PC-3 (cell line): ENCODE measurements around the gene TMEM106B. TPM values are rescaled to one million over a fixed set of nuclear protein-coding genes. Genes with fewer than 3 reads are reported as not detected.

Experiments
- ATAC-seq: fragments of 200-7000 bp; cut with Tn5 transposase; 2 replicates; pipeline ENCODE4 v1.9.1; 2020; ENCODE audit warnings: mild to moderate bottlenecking, moderate library complexity
- BruUV-seq: library from RNA; stranded (reverse); fragments of 400-500 nt; replicated peaks from 2 replicates; lab custom pipeline; 2021; lab: Mats Ljungman, UMichigan
- CTCF ChIA-PET: fragments of 300-600 bp; sonication (Branson Sonifier 250); formaldehyde crosslinking; loops from one replicate; lab custom pipeline; 2022; ENCODE audit warnings: antibody characterized with exemption; lab: Charles Lee
- POLR2A ChIA-PET: fragments of 300-600 bp; sonication (Branson Sonifier 250); formaldehyde crosslinking; loops from one replicate; lab custom pipeline; 2022; ENCODE audit warnings: antibody characterized with exemption; ENCODE audit not compliant: unreplicated experiment; lab: Charles Lee
- DNase-seq: peaks from one replicate; pipeline ENCODE4 v3.0.0-alpha.2; 2015
- H2AFZ ChIP-seq: fragments of 300-600 bp; sonication (generic); 2 replicates; pipeline ENCODE4 v1.6.0; 2016; ENCODE audit warnings: antibody characterized with exemption, low read length
- H3F3A ChIP-seq: fragments of 300-600 bp; sonication (generic); one replicate; pipeline ENCODE4 v1.6.0; 2017; ENCODE audit warnings: antibody characterized with exemption, low read length, control low read depth, mild to moderate bottlenecking; ENCODE audit not compliant: unreplicated experiment
- H3K27ac ChIP-seq: fragments of 300-600 bp; sonication (generic); 2 replicates; pipeline ENCODE4 v1.5.1; 2016; ENCODE audit warnings: mild to moderate bottlenecking, low read length
- H3K27me3 ChIP-seq: fragments of 300-600 bp; sonication (generic); 2 replicates; pipeline ENCODE4 v1.6.1; 2016; ENCODE audit warnings: low read length, mixed read lengths
- H3K36me3 ChIP-seq: fragments of 300-600 bp; sonication (generic); 2 replicates; pipeline ENCODE4 v1.6.1; 2016; ENCODE audit warnings: low read depth, mixed run types, low read length, mixed read lengths
- H3K4me1 ChIP-seq: fragments of 300-600 bp; sonication (generic); 2 replicates; pipeline ENCODE4 v1.5.1; 2016; ENCODE audit warnings: low read length; ENCODE audit not compliant: insufficient read depth
- H3K4me2 ChIP-seq: fragments of 300-600 bp; sonication (generic); 2 replicates; pipeline ENCODE4 v1.6.0; 2016; ENCODE audit warnings: low read length
- H3K4me3 ChIP-seq: fragments of 300-600 bp; sonication (generic); 2 replicates; pipeline ENCODE4 v1.5.1; 2016; ENCODE audit warnings: mild to moderate bottlenecking, low read length, mixed read lengths
- H3K79me2 ChIP-seq: fragments of 300-600 bp; sonication (generic); 2 replicates; pipeline ENCODE4 v1.6.1; 2017; ENCODE audit warnings: low read length, mixed read lengths
- H3K9ac ChIP-seq: fragments of 300-600 bp; sonication (generic); 2 replicates; pipeline ENCODE4 v1.6.0; 2016; ENCODE audit warnings: mild to moderate bottlenecking, low read length
- H3K9me2 ChIP-seq: fragments of 300-600 bp; sonication (generic); replicated peaks from 2 replicates; pipeline ENCODE4 v1.6.1; 2016; ENCODE audit warnings: mixed run types, low read length, mixed read lengths
- H3K9me3 ChIP-seq: fragments of 300-600 bp; sonication (generic); 2 replicates; pipeline ENCODE4 v1.6.1; 2016; ENCODE audit warnings: low read length, mixed read lengths
- H4K20me1 ChIP-seq: fragments of 300-600 bp; sonication (generic); 2 replicates; pipeline ENCODE4 v1.6.1; 2016; ENCODE audit warnings: low read length, mixed read lengths
- EZH2 ChIP-seq: fragments of 300-600 bp; sonication (generic); IDR thresholded peaks from one replicate; pipeline ENCODE4 v1.6.1; 2017; ENCODE audit warnings: antibody characterized with exemption, mild to moderate bottlenecking, low read length; ENCODE audit not compliant: unreplicated experiment
- EZH2phosphoT487 ChIP-seq: fragments of 300-600 bp; sonication (generic); IDR thresholded peaks from 2 replicates; pipeline ENCODE4 v1.6.1; 2018; ENCODE audit warnings: mild to moderate bottlenecking, antibody characterized with exemption, low read length, borderline replicate concordance
- intact Hi-C: fragments of 100-400 bp; cut with micrococcal nuclease; formaldehyde crosslinking; loops from 2 replicates; pipeline ENCODE4 v1.9.0; 2023
- total RNA-seq: library from RNA; depleted of rRNA; stranded (reverse); fragments of >200 nt; gene quantifications from 2 replicates; pipeline ENCODE4 v1.2.3, GENCODE V29; 2014
- TF ChIP-seq, protein P1 (sequence below): fragments of 300-600 bp; sonication (generic); conservative IDR thresholded peaks from 2 replicates; pipeline ENCODE4 v1.5.1; 2017; ENCODE audit warnings: antibody characterized with exemption, low read depth, mild to moderate bottlenecking, low read length

Gene TMEM106B
- total RNA-seq, 1 experiment from 2014 or later: 41.6 TPM

DNA sequence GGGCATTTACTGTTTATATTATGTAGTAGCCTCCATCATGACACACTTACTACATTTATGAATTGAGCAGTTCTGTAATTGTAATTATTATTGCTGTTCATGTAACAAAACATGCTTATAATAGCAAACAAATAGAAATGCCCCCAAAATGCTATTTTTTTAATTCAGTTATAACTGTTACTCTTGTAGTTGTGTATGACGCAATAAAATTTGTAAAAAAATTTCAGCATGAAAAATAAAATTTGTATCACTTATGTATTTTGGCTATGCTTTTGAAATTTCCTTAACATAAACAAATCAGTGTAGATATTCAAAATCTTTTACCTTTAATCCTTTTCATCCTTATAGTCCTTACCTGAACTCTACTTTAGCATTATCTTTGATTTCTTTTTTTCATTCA lies 25.9 kb downstream of the TMEM106B start:
- ATAC-seq (no peak), DNase-seq (no peak)
- H3K9ac ChIP-seq: no peak overlapping the region
- intact Hi-C loops: no loop called here
- H2AFZ ChIP-seq: no peak overlapping the region
- no peaks in the 10 kb centered on the region for H3K9me3 ChIP-seq
- ChIA-PET CTCF (no interaction called here), POLR2A (no interaction called here)
- H3K4me2 ChIP-seq: no peak overlapping the region
- TF ChIP-seq EZH2phosphoT487 (no peak), EZH2 (no peak)
- TF ChIP-seq, protein P1, sequence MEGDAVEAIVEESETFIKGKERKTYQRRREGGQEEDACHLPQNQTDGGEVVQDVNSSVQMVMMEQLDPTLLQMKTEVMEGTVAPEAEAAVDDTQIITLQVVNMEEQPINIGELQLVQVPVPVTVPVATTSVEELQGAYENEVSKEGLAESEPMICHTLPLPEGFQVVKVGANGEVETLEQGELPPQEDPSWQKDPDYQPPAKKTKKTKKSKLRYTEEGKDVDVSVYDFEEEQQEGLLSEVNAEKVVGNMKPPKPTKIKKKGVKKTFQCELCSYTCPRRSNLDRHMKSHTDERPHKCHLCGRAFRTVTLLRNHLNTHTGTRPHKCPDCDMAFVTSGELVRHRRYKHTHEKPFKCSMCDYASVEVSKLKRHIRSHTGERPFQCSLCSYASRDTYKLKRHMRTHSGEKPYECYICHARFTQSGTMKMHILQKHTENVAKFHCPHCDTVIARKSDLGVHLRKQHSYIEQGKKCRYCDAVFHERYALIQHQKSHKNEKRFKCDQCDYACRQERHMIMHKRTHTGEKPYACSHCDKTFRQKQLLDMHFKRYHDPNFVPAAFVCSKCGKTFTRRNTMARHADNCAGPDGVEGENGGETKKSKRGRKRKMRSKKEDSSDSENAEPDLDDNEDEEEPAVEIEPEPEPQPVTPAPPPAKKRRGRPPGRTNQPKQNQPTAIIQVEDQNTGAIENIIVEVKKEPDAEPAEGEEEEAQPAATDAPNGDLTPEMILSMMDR: no peak
- H3K36me3 ChIP-seq: peaks cover 11% of the 10 kb centered on the region
- H4K20me1 ChIP-seq: no peaks in the 10 kb centered on the region
- BruUV-seq: no TSS peak
- H3K27ac ChIP-seq: no peak overlapping the region
- no peaks in the 10 kb centered on the region for H3K79me2 ChIP-seq
- H3K9me2 ChIP-seq: no peaks in the 10 kb centered on the region
- H3K4me1 ChIP-seq: peaks cover 4% of the 10 kb centered on the region; the same call in 1 of the 2 replicates
- no peaks in the 10 kb centered on the region for H3K27me3 ChIP-seq
- H3K4me3 ChIP-seq: no peak overlapping the region
- H3F3A ChIP-seq: no peaks in the 10 kb centered on the region

DNA sequence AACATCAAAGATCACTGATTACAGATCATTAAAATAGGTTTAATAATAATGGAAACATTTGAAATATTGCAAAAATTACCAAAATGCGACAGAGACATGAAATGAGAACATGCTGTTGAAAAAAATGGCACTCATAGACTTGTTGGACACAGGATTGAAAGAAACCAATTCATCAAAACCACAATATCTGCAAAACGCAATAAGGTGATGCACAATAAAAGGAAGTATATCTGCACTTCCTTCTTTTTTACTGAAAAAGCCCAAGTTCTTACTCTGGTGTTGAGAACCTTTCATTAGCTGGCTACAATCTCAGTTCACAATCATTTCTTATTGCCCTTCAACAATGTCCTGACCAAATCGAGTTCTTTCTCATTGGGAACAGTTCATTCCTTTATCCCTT lies 28.7 kb downstream of the TMEM106B start:
- H3K27me3 ChIP-seq: no peaks in the 10 kb centered on the region
- H3K27ac ChIP-seq: no peak overlapping the region
- no TSS peak for BruUV-seq
- CTCF ChIA-PET: interaction anchor here (0.7 kb wide), 1 partner anchor 80 kb away, joined by 4 read pairs; no protein-coding TSS in a partner anchor
- TF ChIP-seq, protein P1: no peak
- TF ChIP-seq EZH2phosphoT487: no peak
- TF ChIP-seq EZH2: no peak
- H3K4me3 ChIP-seq: no peak overlapping the region
- H3K4me2 ChIP-seq: no peak overlapping the region
- no peaks in the 10 kb centered on the region for H3F3A ChIP-seq
- peaks cover 5% of the 10 kb centered on the region for H3K4me1 ChIP-seq
- H3K9ac ChIP-seq: no peak overlapping the region
- H4K20me1 ChIP-seq: no peaks in the 10 kb centered on the region
- DNase-seq (no peak), ATAC-seq (no peak)
- no peaks in the 10 kb centered on the region for H3K9me3 ChIP-seq
- H3K79me2 ChIP-seq: no peaks in the 10 kb centered on the region
- no peak overlapping the region for H2AFZ ChIP-seq
- H3K36me3 ChIP-seq: peaks cover 11% of the 10 kb centered on the region
- no peaks in the 10 kb centered on the region for H3K9me2 ChIP-seq
- POLR2A ChIA-PET: no interaction called here
- intact Hi-C loops: loop anchor here (10.0 kb wide), 1 partner anchor 405 kb away; the partner anchor contains the start of gene THSD7A

DNA sequence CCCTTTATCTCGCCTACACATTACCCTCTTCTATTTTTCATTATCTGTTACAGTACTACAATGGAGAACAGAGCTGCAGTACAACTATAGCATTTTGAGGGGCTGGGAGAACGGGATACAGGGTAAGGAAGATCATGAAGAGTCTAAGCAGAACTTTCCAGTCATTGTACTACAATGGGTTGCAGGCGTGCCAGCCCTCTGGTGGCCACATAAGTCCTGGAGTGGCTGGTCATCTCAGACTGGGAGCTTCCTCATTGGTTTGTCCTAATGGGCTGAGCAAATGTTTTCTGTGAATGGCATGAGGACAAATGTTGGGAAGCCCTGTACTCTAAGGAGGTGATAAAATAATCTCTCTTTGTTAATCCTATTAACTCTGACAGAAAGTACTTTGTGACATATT lies 33.0 kb downstream of the TMEM106B start:
- POLR2A ChIA-PET: interaction anchor here (0.7 kb wide), 1 partner anchor 25 kb away, joined by 3 read pairs; no protein-coding TSS in a partner anchor
- DNase-seq: peak; percentile 59
- Histone ChIP-seq H3K36me3 (no peaks in the 10 kb centered on the region), H4K20me1 (no peaks in the 10 kb centered on the region), H3K4me1 (peaks cover 11% of the 10 kb centered on the region), H3K9ac (no peak overlapping the region), H3K4me2 (no peak overlapping the region), H3K4me3 (no peak overlapping the region), H3K9me3 (no peaks in the 10 kb centered on the region), H3K27ac (no peak overlapping the region), H3K79me2 (no peaks in the 10 kb centered on the region), H3K27me3 (no peaks in the 10 kb centered on the region), H3K9me2 (no peaks in the 10 kb centered on the region), H3F3A (no peaks in the 10 kb centered on the region), H2AFZ (no peak overlapping the region)
- CTCF ChIA-PET: interaction anchor here (0.6 to 0.8 kb wide), 2 partner anchors 33 to 175 kb away, joined by 4 read pairs; partner anchors contain the start of gene TMEM106B
- BruUV-seq: no TSS peak
- TF ChIP-seq, protein P1: peak; percentile 74
- TF ChIP-seq EZH2phosphoT487 (no peak), EZH2 (no peak)
- ATAC-seq: peak; percentile 83
- intact Hi-C loops: loop anchor here (2.0 to 10.0 kb wide), 4 partner anchors 23 to 409 kb away; partner anchors contain the start of gene THSD7A
